Brain microvascular endothelial cell (primary cell): ENCODE results near the gene TMEM175.

ENCODE experiments used
- DNase-seq: peaks from one replicate; pipeline ENCODE4 v3.0.0-alpha.2; 2020
- H3K27ac ChIP-seq: fragments of 250-450 bp; sonication (Bioruptor Pico); 2 replicates; pipeline ENCODE4 v1.5.1; 2020; ENCODE audit warnings: mild to moderate bottlenecking, moderate library complexity
- H3K27me3 ChIP-seq: fragments of 250-450 bp; sonication (Bioruptor Pico); replicated peaks from 2 replicates; pipeline ENCODE4 v1.5.1; 2020; ENCODE audit warnings: mild to moderate bottlenecking
- H3K36me3 ChIP-seq: fragments of 250-450 bp; sonication (Bioruptor Pico); replicated peaks from 2 replicates; pipeline ENCODE4 v1.5.1; 2020; ENCODE audit warnings: mild to moderate bottlenecking
- H3K4me3 ChIP-seq: 2 replicates; pipeline ENCODE4 v1.5.1; 2011; ENCODE audit warnings: low read depth, mild to moderate bottlenecking, control low read depth, low read length, moderate library complexity
- CTCF ChIP-seq: IDR thresholded peaks from 2 replicates; pipeline ENCODE4 v1.5.1; 2011; ENCODE audit warnings: low read depth, mild to moderate bottlenecking, moderate library complexity, low read length, control low read depth, inconsistent platforms; ENCODE audit errors: missing control alignments
- in situ Hi-C: cut with HindIII; loops from 2 replicates; pipeline ENCODE4 v1.10.0; 2017; ENCODE audit warnings: low sequenced_read_pairs, low pct_ligation_motif_present

Gene TMEM175

GRCh38 chr4:952881-953573, 20.8 kb downstream of the TMEM175 start:
- peaks cover 4% of the 10 kb centered on the region for H3K36me3 ChIP-seq
- DNase-seq, result no peak
- in situ Hi-C loops, result no loop called here

DNA sequence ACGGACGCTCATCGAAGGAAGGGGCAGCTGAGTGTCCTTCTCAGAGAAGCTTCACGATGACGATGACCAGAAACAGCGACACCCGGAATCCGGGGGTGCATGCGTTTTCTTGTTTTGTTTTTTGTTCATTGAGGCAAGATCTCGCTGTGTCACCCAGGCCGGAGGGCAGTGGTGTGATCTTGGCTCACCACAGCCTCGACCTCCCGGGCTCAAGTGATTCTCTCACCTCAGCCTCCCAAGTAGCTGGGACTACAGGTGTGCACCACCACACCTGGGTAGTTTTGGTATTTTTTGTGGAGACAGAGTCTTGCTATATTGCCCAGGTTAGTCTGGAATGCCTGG, 21.3 kb downstream of the TMEM175 start:
- Histone ChIP-seq H3K27me3 (no peaks in the 10 kb centered on the region), H3K27ac (no peak overlapping the region), H3K4me3 (no peak overlapping the region), H3K36me3 (peaks cover 4% of the 10 kb centered on the region)
- no peak for TF ChIP-seq CTCF
- DNase-seq, result no peak
- in situ Hi-C loops, result no loop called here

More at GRCh38 chr4:952881-953573, 20.8 kb downstream of the TMEM175 start:
- Histone ChIP-seq H3K4me3 (no peak overlapping the region), H3K27ac (no peak overlapping the region), H3K27me3 (no peaks in the 10 kb centered on the region)
- TF ChIP-seq CTCF, result no peak

DNA sequence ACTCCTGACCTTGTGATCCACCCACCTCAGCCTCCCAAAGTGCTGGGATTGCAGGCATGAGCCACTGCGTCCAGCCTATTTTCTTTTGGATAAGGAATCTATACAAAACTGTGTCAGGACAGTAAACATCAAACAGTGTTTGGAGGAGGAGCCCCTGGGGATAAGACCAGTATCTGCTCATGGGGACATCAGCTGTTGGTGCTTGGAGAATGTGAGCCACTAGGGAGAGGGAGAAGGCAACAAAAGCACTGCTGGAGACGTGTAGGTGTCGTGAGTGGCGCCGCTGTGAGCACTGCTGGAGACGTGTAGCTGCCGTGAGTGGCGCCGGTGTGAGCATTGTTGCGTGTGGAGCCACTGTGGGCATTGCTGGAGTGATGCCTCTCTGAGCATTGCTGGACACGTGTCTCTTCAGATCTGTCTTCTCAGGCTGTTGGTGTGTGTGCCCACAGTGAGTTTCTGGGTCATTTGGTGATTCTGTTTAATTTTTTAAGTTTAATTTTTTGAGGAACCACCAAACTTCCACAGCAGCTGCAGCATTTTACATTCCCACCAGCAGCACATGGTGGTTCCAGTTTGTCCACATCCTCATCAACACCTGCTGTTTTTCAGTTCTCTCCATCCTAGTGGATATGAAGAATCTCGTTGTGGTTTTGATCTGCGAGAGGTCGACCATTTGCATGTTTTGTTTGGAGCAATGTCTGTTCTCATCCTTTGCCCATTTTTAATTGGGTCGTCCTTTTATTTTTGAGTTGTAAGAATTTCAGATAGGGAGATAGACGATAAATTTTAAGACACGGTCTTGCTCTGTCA, 22.2 kb downstream of the TMEM175 start:
- no peak for DNase-seq
- H3K4me3 ChIP-seq, result no peak overlapping the region
- no peaks in the 10 kb centered on the region for H3K27me3 ChIP-seq
- H3K36me3 ChIP-seq, result peaks cover 4% of the 10 kb centered on the region
- H3K27ac ChIP-seq, result no peak overlapping the region
- no peak for TF ChIP-seq CTCF
- in situ Hi-C loops, result no loop called here

- Histone ChIP-seq H3K36me3 (peaks cover 4% of the 10 kb centered on the region), H3K27me3 (no peaks in the 10 kb centered on the region), H3K27ac (no peak overlapping the region), H3K4me3 (no peak overlapping the region)
- no peak for DNase-seq
- in situ Hi-C loops, result no loop called here
- TF ChIP-seq CTCF, result no peak
Observed at GRCh38 chr4:955161-955921, 23.1 kb downstream of the TMEM175 start.

DNA sequence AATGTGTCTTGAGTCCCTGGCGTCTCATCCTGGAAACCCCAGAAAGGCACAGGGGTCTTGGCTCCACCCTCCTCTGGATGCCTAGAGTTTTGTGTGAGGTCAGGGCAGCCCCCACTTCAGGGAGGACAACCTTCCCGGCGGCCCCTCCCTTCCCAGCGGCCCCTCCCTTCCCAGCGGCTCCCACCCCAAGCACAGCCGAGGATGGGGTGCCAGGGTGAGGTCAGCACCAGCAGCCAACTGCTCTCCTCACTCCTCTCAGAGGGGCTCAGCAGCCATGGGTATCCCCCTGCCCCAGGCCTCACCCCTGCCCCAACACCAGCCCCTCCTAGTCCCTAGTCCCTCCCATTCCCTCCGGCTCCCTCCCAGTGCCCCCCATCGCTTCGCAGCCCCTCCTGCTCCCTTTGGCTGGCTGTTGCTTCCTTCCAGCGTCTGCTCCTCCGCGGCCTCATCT, 23.7 kb downstream of the TMEM175 start:
- DNase-seq, result no peak
- peaks cover 4% of the 10 kb centered on the region for H3K36me3 ChIP-seq
- in situ Hi-C loops, result no loop called here
- no peaks in the 10 kb centered on the region for H3K27me3 ChIP-seq
- no peak overlapping the region for H3K27ac ChIP-seq
- H3K4me3 ChIP-seq, result no peak overlapping the region
- TF ChIP-seq CTCF, result no peak
